ENCODE measurements around the gene CIB1.

Gene CIB1

DNA sequence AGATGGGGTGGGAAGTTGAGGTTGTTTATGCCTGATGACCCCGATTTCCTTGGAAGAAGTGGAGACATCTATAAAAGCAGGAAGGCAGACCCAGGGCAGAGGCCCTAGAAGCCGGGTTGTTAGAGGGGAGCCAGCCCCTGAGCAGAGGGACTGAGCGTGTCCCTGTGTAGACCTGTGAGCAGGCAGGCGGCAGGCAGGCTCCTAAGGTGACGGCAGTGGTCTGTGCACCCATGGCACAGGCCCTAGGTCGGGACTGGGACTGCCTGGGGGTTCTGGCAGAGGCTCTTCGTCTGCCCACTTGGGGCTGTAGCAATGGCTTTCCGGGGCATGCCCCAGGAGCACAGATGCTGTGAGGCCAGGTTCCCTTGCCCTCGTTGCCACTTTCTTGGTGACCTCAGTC, 22.7 kb downstream of the CIB1 start:
- TF ChIP-seq, protein P1, sequence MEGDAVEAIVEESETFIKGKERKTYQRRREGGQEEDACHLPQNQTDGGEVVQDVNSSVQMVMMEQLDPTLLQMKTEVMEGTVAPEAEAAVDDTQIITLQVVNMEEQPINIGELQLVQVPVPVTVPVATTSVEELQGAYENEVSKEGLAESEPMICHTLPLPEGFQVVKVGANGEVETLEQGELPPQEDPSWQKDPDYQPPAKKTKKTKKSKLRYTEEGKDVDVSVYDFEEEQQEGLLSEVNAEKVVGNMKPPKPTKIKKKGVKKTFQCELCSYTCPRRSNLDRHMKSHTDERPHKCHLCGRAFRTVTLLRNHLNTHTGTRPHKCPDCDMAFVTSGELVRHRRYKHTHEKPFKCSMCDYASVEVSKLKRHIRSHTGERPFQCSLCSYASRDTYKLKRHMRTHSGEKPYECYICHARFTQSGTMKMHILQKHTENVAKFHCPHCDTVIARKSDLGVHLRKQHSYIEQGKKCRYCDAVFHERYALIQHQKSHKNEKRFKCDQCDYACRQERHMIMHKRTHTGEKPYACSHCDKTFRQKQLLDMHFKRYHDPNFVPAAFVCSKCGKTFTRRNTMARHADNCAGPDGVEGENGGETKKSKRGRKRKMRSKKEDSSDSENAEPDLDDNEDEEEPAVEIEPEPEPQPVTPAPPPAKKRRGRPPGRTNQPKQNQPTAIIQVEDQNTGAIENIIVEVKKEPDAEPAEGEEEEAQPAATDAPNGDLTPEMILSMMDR (IDR thresholded peaks at IDR 0.05; ENCODE audit: insufficient read depth, low read length, poor library complexity, severe bottlenecking): no peak

GRCh38 chr15:90210593-90210992, 23.1 kb downstream of the CIB1 start:
- Histone ChIP-seq H3K36me3 (ENCODE audit: control insufficient read depth, insufficient read depth, low read length) (0 out of 2 replicates have a peak, but pooled peaks cover 3% of the 10 kb centered on the region), H3K27me3 (replicated peaks; ENCODE audit: control insufficient read depth, insufficient read depth, low read length) (no peaks in the 10 kb centered on the region), H3K4me3 (replicated peaks; ENCODE audit: low read depth, low read length) (no peak overlapping the region)
- TF ChIP-seq, protein P1 (IDR thresholded peaks at IDR 0.05; ENCODE audit: insufficient read depth, low read length, poor library complexity, severe bottlenecking): no peak
- no peak for DNase-seq (ENCODE audit: extremely low read depth, insufficient read length)

More for the DNA sequence above, 22.7 kb downstream of the CIB1 start:
- no peak for DNase-seq (ENCODE audit: extremely low read depth, insufficient read length)
- no peaks in the 10 kb centered on the region for H3K27me3 ChIP-seq (replicated peaks; ENCODE audit: control insufficient read depth, insufficient read depth, low read length)
- H3K4me3 ChIP-seq (replicated peaks; ENCODE audit: low read depth, low read length): no peak overlapping the region
- H3K36me3 ChIP-seq (ENCODE audit: control insufficient read depth, insufficient read depth, low read length): 0 out of 2 replicates have a peak, but pooled peaks cover 3% of the 10 kb centered on the region

DNA sequence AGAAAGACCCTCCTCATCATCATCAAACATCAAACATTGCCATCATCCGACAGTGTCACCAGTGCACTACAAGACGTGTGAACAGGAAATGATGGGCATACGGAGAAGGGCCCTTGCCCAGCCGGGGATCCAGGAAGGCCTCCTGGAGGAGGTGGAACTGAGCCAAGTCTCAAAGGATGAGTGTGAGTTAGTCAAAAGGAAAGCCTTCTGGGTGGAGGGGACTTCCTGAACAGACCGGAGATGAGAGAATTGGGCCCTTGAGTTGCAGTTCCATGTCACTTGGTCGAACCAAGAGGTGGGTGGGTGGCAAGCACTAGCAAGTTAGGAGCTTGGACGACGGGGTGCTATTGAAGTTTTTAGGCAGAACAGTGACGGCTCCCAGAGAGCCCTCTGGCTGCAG, 24.1 kb downstream of the CIB1 start:
- H3K27me3 ChIP-seq (replicated peaks; ENCODE audit: control insufficient read depth, insufficient read depth, low read length): no peaks in the 10 kb centered on the region
- no peak overlapping the region for H3K4me3 ChIP-seq (replicated peaks; ENCODE audit: low read depth, low read length)
- TF ChIP-seq, protein P1 (IDR thresholded peaks at IDR 0.05; ENCODE audit: insufficient read depth, low read length, poor library complexity, severe bottlenecking): no peak
- no peak for DNase-seq (ENCODE audit: extremely low read depth, insufficient read length)
- H3K36me3 ChIP-seq (ENCODE audit: control insufficient read depth, insufficient read depth, low read length): peaks cover 5% of the 10 kb centered on the region; the same call in 1 of the 2 replicates

DNA sequence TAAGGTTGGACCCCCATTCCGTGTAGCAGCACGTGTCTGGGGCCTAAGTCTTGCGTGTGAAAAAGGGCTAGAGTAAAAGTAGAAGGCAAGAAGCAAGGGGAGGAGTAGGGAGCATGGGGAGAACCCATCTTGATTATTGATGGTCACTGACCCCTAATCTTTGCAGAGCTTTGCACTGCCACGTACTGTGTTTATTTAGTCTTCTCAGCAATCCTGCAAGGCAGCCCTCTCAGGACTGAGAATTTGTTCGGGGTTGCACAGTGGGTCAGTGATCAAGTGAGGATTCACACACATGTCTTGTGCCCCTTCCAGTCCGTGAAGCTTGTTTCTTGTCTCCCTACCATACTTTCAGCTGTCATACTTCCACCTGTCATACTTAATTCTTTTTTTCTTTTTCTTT, 25.4 kb downstream of the CIB1 start:
- Histone ChIP-seq H3K27me3 (replicated peaks; ENCODE audit: control insufficient read depth, insufficient read depth, low read length) (no peaks in the 10 kb centered on the region), H3K36me3 (ENCODE audit: control insufficient read depth, insufficient read depth, low read length) (peaks cover 8% of the 10 kb centered on the region), H3K4me3 (replicated peaks; ENCODE audit: low read depth, low read length) (no peak overlapping the region)
- no peak for DNase-seq (ENCODE audit: extremely low read depth, insufficient read length)
- TF ChIP-seq, protein P1 (IDR thresholded peaks at IDR 0.05; ENCODE audit: insufficient read depth, low read length, poor library complexity, severe bottlenecking): no peak

GRCh38 chr15:90207252-90207651, 26.5 kb downstream of the CIB1 start:
- Histone ChIP-seq H3K36me3 (ENCODE audit: control insufficient read depth, insufficient read depth, low read length) (peaks cover 8% of the 10 kb centered on the region), H3K4me3 (replicated peaks; ENCODE audit: low read depth, low read length) (no peak overlapping the region), H3K27me3 (replicated peaks; ENCODE audit: control insufficient read depth, insufficient read depth, low read length) (no peaks in the 10 kb centered on the region)
- TF ChIP-seq, protein P1 (IDR thresholded peaks at IDR 0.05; ENCODE audit: insufficient read depth, low read length, poor library complexity, severe bottlenecking): no peak
- DNase-seq (ENCODE audit: extremely low read depth, insufficient read length): no peak

GRCh38 chr15:90205886-90206285, 27.9 kb downstream of the CIB1 start:
- Histone ChIP-seq H3K36me3 (ENCODE audit: control insufficient read depth, insufficient read depth, low read length) (peaks cover 6% of the 10 kb centered on the region), H3K4me3 (replicated peaks; ENCODE audit: low read depth, low read length) (no peak overlapping the region), H3K27me3 (replicated peaks; ENCODE audit: control insufficient read depth, insufficient read depth, low read length) (no peaks in the 10 kb centered on the region)
- TF ChIP-seq, protein P1 (IDR thresholded peaks at IDR 0.05; ENCODE audit: insufficient read depth, low read length, poor library complexity, severe bottlenecking): no peak
- DNase-seq (ENCODE audit: extremely low read depth, insufficient read length): no peak
